Panc1 (cell line): Measurements from ENCODE around the gene ARHGEF17. TPM values are rescaled to one million over a fixed set of nuclear protein-coding genes. Genes with fewer than 3 reads are reported as not detected.

Experiments used
- ATAC-seq: fragments of 200-7000 bp; cut with Tn5 transposase; 2 replicates; pipeline ENCODE4 v1.9.1; 2020; ENCODE audit warnings: mild to moderate bottlenecking, moderate library complexity
- BruUV-seq: library from RNA; stranded (reverse); fragments of 400-500 nt; replicated peaks from 2 replicates; lab custom pipeline; 2021; lab: Mats Ljungman, UMichigan
- CTCF ChIA-PET: fragments of 300-600 bp; sonication (Branson Sonifier 250); formaldehyde crosslinking; loops from one replicate; lab custom pipeline; 2022; ENCODE audit warnings: antibody characterized with exemption; lab: Charles Lee
- POLR2A ChIA-PET: fragments of 300-600 bp; sonication (Branson Sonifier 250); formaldehyde crosslinking; loops from one replicate; lab custom pipeline; 2022; ENCODE audit warnings: antibody characterized with exemption; lab: Charles Lee
- DNase-seq: peaks from one replicate; pipeline ENCODE4 v3.0.0-alpha.2; 2010; ENCODE audit warnings: low read depth, low spot score
- H3K27ac ChIP-seq: 2 replicates; pipeline ENCODE4 v1.5.1; 2011; ENCODE audit warnings: mild to moderate bottlenecking, low read length, inconsistent platforms
- H3K27me3 ChIP-seq: fragments of 200-500 bp; sonication (Bioruptor generic); 2 replicates; pipeline ENCODE4 v1.6.0; 2014; ENCODE audit warnings: low read length, inconsistent platforms; ENCODE audit not compliant: control insufficient read depth, insufficient read depth
- H3K36me3 ChIP-seq: fragments of 200-500 bp; sonication (Bioruptor generic); 2 replicates; pipeline ENCODE4 v1.5.1; 2014; ENCODE audit warnings: inconsistent platforms, mild to moderate bottlenecking, low read length, moderate library complexity; ENCODE audit not compliant: control insufficient read depth, insufficient read depth
- H3K4me1 ChIP-seq: 2 replicates; pipeline ENCODE4 v1.5.1; 2011; ENCODE audit warnings: inconsistent platforms, mild to moderate bottlenecking, low read length, moderate library complexity; ENCODE audit not compliant: control insufficient read depth, insufficient read depth
- H3K4me3 ChIP-seq, 2 experiments: 2 replicates each; pipeline ENCODE4 v1.5.1; 2011 to 2012; ENCODE audit warnings: low read depth in 2 of 2, low read length in 2 of 2, mild to moderate bottlenecking in 2 of 2, inconsistent platforms in 1 of 2, moderate library complexity in 1 of 2
- H3K9me3 ChIP-seq: fragments of 200-500 bp; sonication (Bioruptor generic); 2 replicates; pipeline ENCODE4 v1.5.1; 2014; ENCODE audit warnings: low read depth, mild to moderate bottlenecking, inconsistent platforms, low read length, moderate library complexity; ENCODE audit not compliant: control insufficient read depth, insufficient read depth
- POLR2AphosphoS5 ChIP-seq: IDR thresholded peaks from 2 replicates; pipeline ENCODE4 v1.6.1; 2012; ENCODE audit warnings: mild to moderate bottlenecking, low read depth, low read length, moderate library complexity
- SIN3A ChIP-seq: IDR thresholded peaks from 2 replicates; pipeline ENCODE4 v1.6.1; 2012; ENCODE audit warnings: low read depth, mild to moderate bottlenecking, low read length, moderate library complexity, borderline replicate concordance; ENCODE audit not compliant: insufficient read depth
- TCF7L2 ChIP-seq: IDR thresholded peaks from 2 replicates; pipeline ENCODE4 v1.6.1; 2011; ENCODE audit warnings: mild to moderate bottlenecking, low read depth, low read length, inconsistent platforms
- in situ Hi-C: cut with HindIII; loops from 2 replicates; pipeline ENCODE4 v1.10.0; 2016; ENCODE audit warnings: low sequenced_read_pairs, low pct_unique_long_range_greater_than_20kb
- intact Hi-C: fragments of 100-400 bp; cut with micrococcal nuclease; formaldehyde crosslinking; loops from one replicate; pipeline ENCODE4 v1.10.0; 2022; ENCODE audit not compliant: unreplicated experiment
- total RNA-seq: library from RNA; stranded (reverse); gene quantifications from one replicate; pipeline ENCODE4 v1.2.1, GENCODE V29; 2021; ENCODE audit not compliant: unreplicated experiment
- TF ChIP-seq, protein P1 (sequence below): fragments of 450-650 bp; IDR thresholded peaks from 2 replicates; pipeline ENCODE4 v1.5.1; 2017; ENCODE audit warnings: mild to moderate bottlenecking
- TF ChIP-seq, protein P2 (sequence below), 2 experiments: IDR thresholded peaks; 2 replicates each; pipeline ENCODE4 v1.6.1; 2011 to 2012; ENCODE audit warnings: low read depth in 2 of 2, control low read depth in 1 of 2, low read length in 1 of 2, mild to moderate bottlenecking in 1 of 2, moderate library complexity in 1 of 2; ENCODE audit not compliant: insufficient read depth in 1 of 2

ARHGEF17 gene
- total RNA-seq, 1 experiment from 2014 or later = 43.2 TPM

DNA sequence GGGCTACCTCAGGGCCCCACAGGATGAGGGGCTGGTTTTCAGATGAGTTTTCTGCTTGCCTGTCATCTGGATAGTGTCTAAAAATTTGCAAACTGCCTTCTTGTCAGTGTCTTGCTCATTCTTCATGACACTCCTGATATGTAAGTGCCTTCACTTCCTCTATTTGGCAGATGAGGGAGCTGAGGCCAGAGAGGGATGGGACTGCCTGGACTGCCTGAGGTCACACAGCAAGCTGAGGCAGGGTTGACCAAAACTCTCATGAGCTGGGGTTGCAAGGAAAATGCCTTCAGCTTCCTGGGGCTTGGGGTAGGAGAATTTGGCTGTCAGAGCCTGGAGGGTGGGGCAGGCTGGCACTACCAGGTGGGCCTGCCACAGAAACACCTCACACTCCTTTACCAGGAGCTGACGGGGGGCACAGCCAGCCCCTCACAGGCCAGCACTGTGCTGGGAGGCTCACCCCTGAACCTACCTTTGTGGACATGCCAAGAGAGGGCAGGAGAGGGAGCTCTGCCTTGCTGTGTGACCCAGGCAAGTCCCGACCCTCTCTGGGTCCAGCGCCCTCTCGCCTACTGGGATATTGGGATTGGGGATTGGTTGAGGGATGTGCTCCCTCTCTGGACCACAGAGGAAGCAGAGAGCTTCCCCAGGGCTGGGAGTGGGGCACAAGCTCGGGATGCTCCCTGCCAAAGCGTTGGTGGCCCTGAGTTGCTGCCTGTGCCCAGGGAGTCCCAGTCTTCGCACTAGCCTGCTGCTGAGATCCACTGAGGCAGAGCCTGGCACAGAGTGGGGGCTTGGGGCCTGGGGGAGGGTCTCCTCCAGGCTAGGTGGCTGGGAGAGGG is 37.8 kb upstream of the ARHGEF17 start:
- H3K36me3 ChIP-seq = no peaks in the 10 kb centered on the region
- DNase-seq = no peak
- BruUV-seq = no TSS peak
- peaks cover 15% of the 10 kb centered on the region for H3K4me1 ChIP-seq
- no peak overlapping the region for H3K4me3 ChIP-seq
- POLR2A ChIA-PET = no interaction called here
- TF ChIP-seq TCF7L2 = no peak
- TF ChIP-seq, protein P1, sequence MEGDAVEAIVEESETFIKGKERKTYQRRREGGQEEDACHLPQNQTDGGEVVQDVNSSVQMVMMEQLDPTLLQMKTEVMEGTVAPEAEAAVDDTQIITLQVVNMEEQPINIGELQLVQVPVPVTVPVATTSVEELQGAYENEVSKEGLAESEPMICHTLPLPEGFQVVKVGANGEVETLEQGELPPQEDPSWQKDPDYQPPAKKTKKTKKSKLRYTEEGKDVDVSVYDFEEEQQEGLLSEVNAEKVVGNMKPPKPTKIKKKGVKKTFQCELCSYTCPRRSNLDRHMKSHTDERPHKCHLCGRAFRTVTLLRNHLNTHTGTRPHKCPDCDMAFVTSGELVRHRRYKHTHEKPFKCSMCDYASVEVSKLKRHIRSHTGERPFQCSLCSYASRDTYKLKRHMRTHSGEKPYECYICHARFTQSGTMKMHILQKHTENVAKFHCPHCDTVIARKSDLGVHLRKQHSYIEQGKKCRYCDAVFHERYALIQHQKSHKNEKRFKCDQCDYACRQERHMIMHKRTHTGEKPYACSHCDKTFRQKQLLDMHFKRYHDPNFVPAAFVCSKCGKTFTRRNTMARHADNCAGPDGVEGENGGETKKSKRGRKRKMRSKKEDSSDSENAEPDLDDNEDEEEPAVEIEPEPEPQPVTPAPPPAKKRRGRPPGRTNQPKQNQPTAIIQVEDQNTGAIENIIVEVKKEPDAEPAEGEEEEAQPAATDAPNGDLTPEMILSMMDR = no peak
- TF ChIP-seq POLR2AphosphoS5 = no peak
- TF ChIP-seq, protein P2, sequence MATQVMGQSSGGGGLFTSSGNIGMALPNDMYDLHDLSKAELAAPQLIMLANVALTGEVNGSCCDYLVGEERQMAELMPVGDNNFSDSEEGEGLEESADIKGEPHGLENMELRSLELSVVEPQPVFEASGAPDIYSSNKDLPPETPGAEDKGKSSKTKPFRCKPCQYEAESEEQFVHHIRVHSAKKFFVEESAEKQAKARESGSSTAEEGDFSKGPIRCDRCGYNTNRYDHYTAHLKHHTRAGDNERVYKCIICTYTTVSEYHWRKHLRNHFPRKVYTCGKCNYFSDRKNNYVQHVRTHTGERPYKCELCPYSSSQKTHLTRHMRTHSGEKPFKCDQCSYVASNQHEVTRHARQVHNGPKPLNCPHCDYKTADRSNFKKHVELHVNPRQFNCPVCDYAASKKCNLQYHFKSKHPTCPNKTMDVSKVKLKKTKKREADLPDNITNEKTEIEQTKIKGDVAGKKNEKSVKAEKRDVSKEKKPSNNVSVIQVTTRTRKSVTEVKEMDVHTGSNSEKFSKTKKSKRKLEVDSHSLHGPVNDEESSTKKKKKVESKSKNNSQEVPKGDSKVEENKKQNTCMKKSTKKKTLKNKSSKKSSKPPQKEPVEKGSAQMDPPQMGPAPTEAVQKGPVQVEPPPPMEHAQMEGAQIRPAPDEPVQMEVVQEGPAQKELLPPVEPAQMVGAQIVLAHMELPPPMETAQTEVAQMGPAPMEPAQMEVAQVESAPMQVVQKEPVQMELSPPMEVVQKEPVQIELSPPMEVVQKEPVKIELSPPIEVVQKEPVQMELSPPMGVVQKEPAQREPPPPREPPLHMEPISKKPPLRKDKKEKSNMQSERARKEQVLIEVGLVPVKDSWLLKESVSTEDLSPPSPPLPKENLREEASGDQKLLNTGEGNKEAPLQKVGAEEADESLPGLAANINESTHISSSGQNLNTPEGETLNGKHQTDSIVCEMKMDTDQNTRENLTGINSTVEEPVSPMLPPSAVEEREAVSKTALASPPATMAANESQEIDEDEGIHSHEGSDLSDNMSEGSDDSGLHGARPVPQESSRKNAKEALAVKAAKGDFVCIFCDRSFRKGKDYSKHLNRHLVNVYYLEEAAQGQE (IDR thresholded peaks at IDR 0.05; ENCODE audit: insufficient read depth in 1 of 2, low read depth in 2 of 2, low read length in 1 of 2) = no peak
- TF ChIP-seq SIN3A = no peak
- no peak for ATAC-seq
- no peaks in the 10 kb centered on the region for H3K9me3 ChIP-seq
- no peaks in the 10 kb centered on the region for H3K27me3 ChIP-seq
- no peak overlapping the region for H3K27ac ChIP-seq
- CTCF ChIA-PET = interaction anchor here (0.8 to 0.9 kb wide), 2 partner anchors 19 to 20 kb away, joined by 3 to 4 read pairs; no protein-coding TSS in a partner anchor
- intact Hi-C loops (no loop called here), in situ Hi-C loops (no loop called here)

- CTCF ChIA-PET = interaction anchor here (0.8 to 0.9 kb wide), 2 partner anchors 18 to 19 kb away, joined by 3 to 4 read pairs; no protein-coding TSS in a partner anchor
- intact Hi-C loops = no loop called here
Measured at GRCh38 chr11:73270855-73271477, 37.1 kb upstream of the ARHGEF17 start.

More at GRCh38 chr11:73270855-73271477, 37.1 kb upstream of the ARHGEF17 start:
- H3K4me1 ChIP-seq = peaks cover 15% of the 10 kb centered on the region
- no peak overlapping the region for H3K4me3 ChIP-seq
- ATAC-seq (no peak), DNase-seq (no peak)
- BruUV-seq = no TSS peak
- peak overlapping the region; percentile 70; the same call in 1 of the 2 replicates for H3K27ac ChIP-seq
- no peaks in the 10 kb centered on the region for H3K9me3 ChIP-seq
- H3K27me3 ChIP-seq = no peaks in the 10 kb centered on the region
- no peaks in the 10 kb centered on the region for H3K36me3 ChIP-seq
- TF ChIP-seq, protein P2 (IDR thresholded peaks at IDR 0.05; ENCODE audit: insufficient read depth in 1 of 2, low read depth in 2 of 2, low read length in 1 of 2) = no peak
- TF ChIP-seq, protein P1 = no peak
- no peak for TF ChIP-seq SIN3A
- no peak for TF ChIP-seq TCF7L2
- TF ChIP-seq POLR2AphosphoS5 = no peak
- POLR2A ChIA-PET = no interaction called here
- in situ Hi-C loops = no loop called here
